HepG2 (cell line): ENCODE results near the gene NSMF. TPM values are rescaled to one million over a fixed set of nuclear protein-coding genes. Genes with fewer than 3 reads are reported as not detected.

Source experiments
- ATAC-seq: fragments of 200-7000 bp; cut with Tn5 transposase; 3 replicates; pipeline ENCODE4 v1.9.1; 2020; ENCODE audit warnings: mild to moderate bottlenecking, moderate library complexity
- BruUV-seq: library from RNA; stranded (reverse); fragments of 400-500 nt; replicated peaks from 2 replicates; lab custom pipeline; 2021; lab: Mats Ljungman, UMichigan
- CTCF ChIA-PET: fragments of 300-600 bp; formaldehyde crosslinking; extraction: SDS; loops from one replicate; lab custom pipeline; 2021; ENCODE audit warnings: low total read pairs, inconsistent platforms, low intra/inter-chr PET ratio; lab: Yijun Ruan, JAX
- POLR2A ChIA-PET: fragments of 350-600 bp; sonication (Branson Sonifier 250); formaldehyde crosslinking; loops from one replicate; lab custom pipeline; 2020; ENCODE audit warnings: antibody characterized with exemption, inconsistent platforms; lab: Yijun Ruan, JAX
- DNase-seq: peaks from one replicate; pipeline ENCODE4 v3.0.0-alpha.2; 2015; ENCODE audit warnings: low spot score
- FAIRE-seq: peaks from 3 replicates; lab custom pipeline; 2011; peaks lifted over from hg19 to GRCh38; lab: Jason Lieb, UNC
- H2AFZ ChIP-seq: one replicate; pipeline ENCODE4 v1.6.1; 2011; ENCODE audit warnings: low read length, inconsistent platforms
- H3K27ac ChIP-seq: fragments of 300-600 bp; 3 replicates; pipeline ENCODE4 v1.8.0; 2011; ENCODE audit warnings: mixed run types, mild to moderate bottlenecking, mixed read lengths, low read length, inconsistent platforms; ENCODE audit not compliant: insufficient read depth; ENCODE audit errors: extremely low read length
- H3K27me3 ChIP-seq, 2 experiments: fragments of 200-600 bp in 1 of 2; 2 replicates in 1 of 2; 3 replicates in 1 of 2; pipeline versions ENCODE4 v1.6.0 to v1.8.0; 2011; ENCODE audit warnings: low read length in 2 of 2, mild to moderate bottlenecking in 2 of 2, moderate library complexity in 2 of 2, inconsistent platforms in 1 of 2; ENCODE audit not compliant: insufficient read depth in 2 of 2, control insufficient read depth in 1 of 2
- H3K36me3 ChIP-seq, 2 experiments: fragments of 200-600 bp in 1 of 2; replicated peaks in 1 of 2; 2 replicates in 1 of 2; 3 replicates in 1 of 2; pipeline versions ENCODE4 v1.5.1 to v1.8.0; 2011; ENCODE audit warnings: low read length in 2 of 2, inconsistent platforms in 1 of 2; ENCODE audit not compliant: insufficient read depth in 2 of 2, control insufficient read depth in 1 of 2
- H3K4me1 ChIP-seq: 2 replicates; pipeline ENCODE4 v1.5.1; 2012; ENCODE audit warnings: low read length, inconsistent platforms; ENCODE audit not compliant: insufficient read depth
- H3K4me2 ChIP-seq: 2 replicates; pipeline ENCODE4 v1.6.0; 2011; ENCODE audit warnings: low read depth, low read length, inconsistent platforms
- H3K4me3 ChIP-seq, 3 experiments: fragments of 200-600 bp in 1 of 3; sonication (generic), shearing (Covaris generic) in 1 of 3; replicated peaks in 1 of 3; 2 replicates each; pipeline ENCODE4 v1.5.1; 2011 to 2016; ENCODE audit warnings: low read length in 3 of 3, inconsistent platforms in 2 of 3, low read depth in 2 of 3, mild to moderate bottlenecking in 2 of 3, control low read depth in 1 of 3, mixed read lengths in 1 of 3; ENCODE audit not compliant: insufficient read depth in 1 of 3
- H3K79me2 ChIP-seq: one replicate; pipeline ENCODE4 v1.6.1; 2011; ENCODE audit warnings: low read length, inconsistent platforms; ENCODE audit not compliant: insufficient read depth
- H3K9ac ChIP-seq: 2 replicates; pipeline ENCODE4 v1.6.0; 2011; ENCODE audit warnings: mild to moderate bottlenecking, low read depth, low read length, inconsistent platforms; ENCODE audit not compliant: insufficient read depth
- H3K9me3 ChIP-seq: 2 replicates; pipeline ENCODE4 v1.5.1; 2012; ENCODE audit warnings: mild to moderate bottlenecking, low read length
- H4K20me1 ChIP-seq: 2 replicates; pipeline ENCODE4 v1.6.0; 2011; ENCODE audit warnings: inconsistent platforms, mild to moderate bottlenecking, low read length, moderate library complexity; ENCODE audit not compliant: insufficient read depth
- ARNT2 ChIP-seq: sonication (generic); formaldehyde crosslinking; IDR thresholded peaks from 2 replicates; pipeline ENCODE4 v1.8.0; 2022; ENCODE audit warnings: mild to moderate bottlenecking, low read depth, missing genetic modification reagents, moderate library complexity
- ATAD3A ChIP-seq: sonication (generic); formaldehyde crosslinking; IDR thresholded peaks from 2 replicates; pipeline ENCODE4 v1.4.0; 2020; ENCODE audit warnings: missing genetic modification reagents
- CAMTA2 ChIP-seq: sonication (generic); formaldehyde crosslinking; IDR thresholded peaks from 2 replicates; pipeline ENCODE4 v1.4.0; 2020; ENCODE audit warnings: mild to moderate bottlenecking, missing genetic modification reagents, borderline replicate concordance
- CHCHD3 ChIP-seq: sonication (generic); formaldehyde crosslinking; IDR thresholded peaks from 2 replicates; pipeline ENCODE4 v1.8.0; 2022; ENCODE audit warnings: mild to moderate bottlenecking, missing genetic modification reagents, moderate library complexity
- FOXK1 ChIP-seq: sonication (generic); formaldehyde crosslinking; IDR thresholded peaks from 2 replicates; pipeline ENCODE4 v1.4.0; 2020; ENCODE audit warnings: low read depth, missing genetic modification reagents, borderline replicate concordance
- FOXP4 ChIP-seq: sonication (generic); formaldehyde crosslinking; IDR thresholded peaks from 2 replicates; pipeline ENCODE4 v1.4.0; 2020; ENCODE audit warnings: missing genetic modification reagents
- MXD3 ChIP-seq: IDR thresholded peaks from 2 replicates; pipeline ENCODE4 v1.6.1; 2016; ENCODE audit warnings: mild to moderate bottlenecking, missing biosample characterization, missing genetic modification reagents
- SETDB1 ChIP-seq: sonication (generic); formaldehyde crosslinking; IDR thresholded peaks from 2 replicates; pipeline ENCODE4 v1.5.1; 2020; ENCODE audit warnings: missing genetic modification reagents, mild to moderate bottlenecking, borderline replicate concordance
- TCF12 ChIP-seq, 2 experiments: fragments of 450-650 bp in 1 of 2; sonication (generic) in 1 of 2; formaldehyde crosslinking in 1 of 2; IDR thresholded peaks; 2 replicates each; pipeline versions ENCODE4 v1.6.1 to v1.8.0; 2017 to 2022; ENCODE audit warnings: antibody characterized with exemption in 1 of 2, mild to moderate bottlenecking in 1 of 2, missing genetic modification reagents in 1 of 2, moderate library complexity in 1 of 2
- ZBTB46 ChIP-seq: sonication (generic); formaldehyde crosslinking; IDR thresholded peaks from 2 replicates; pipeline ENCODE4 v1.4.0; 2020; ENCODE audit warnings: mild to moderate bottlenecking, missing genetic modification reagents, borderline replicate concordance
- ZBTB7A ChIP-seq: sonication (generic); formaldehyde crosslinking; IDR thresholded peaks from 2 replicates; pipeline ENCODE4 v1.8.0; 2022; ENCODE audit warnings: mild to moderate bottlenecking, missing genetic modification reagents
- ZNF263 ChIP-seq: sonication (generic); formaldehyde crosslinking; IDR thresholded peaks from 2 replicates; pipeline ENCODE4 v1.4.0; 2020; ENCODE audit warnings: missing genetic modification reagents
- ZNF329 ChIP-seq: sonication (generic); formaldehyde crosslinking; IDR thresholded peaks from 2 replicates; pipeline ENCODE4 v1.9.0; 2021; ENCODE audit warnings: low read depth, mild to moderate bottlenecking, missing genetic modification reagents
- ZNF607 ChIP-seq: sonication (generic); formaldehyde crosslinking; IDR thresholded peaks from 2 replicates; pipeline ENCODE4 v1.5.1; 2020; ENCODE audit warnings: missing genetic modification reagents, mild to moderate bottlenecking, borderline replicate concordance
- ZNF724P ChIP-seq: sonication (generic); formaldehyde crosslinking; IDR thresholded peaks from 2 replicates; pipeline ENCODE4 v1.8.0; 2022; ENCODE audit warnings: missing genetic modification reagents, borderline replicate concordance
- ZNF83 ChIP-seq: sonication (generic); formaldehyde crosslinking; IDR thresholded peaks from 2 replicates; pipeline ENCODE4 v1.4.0; 2020; ENCODE audit warnings: missing genetic modification reagents, mild to moderate bottlenecking, borderline replicate concordance
- WGBS: methylation state at CpG from one replicate; pipeline ENCODE4 v1.1.6; 2017; ENCODE audit warnings: low lambda C conversion rate; 5-methylcytosine and 5-hydroxymethylcytosine counted together
- in situ Hi-C: cut with HindIII; loops from 2 replicates; pipeline ENCODE4 v1.10.0; 2017; ENCODE audit warnings: low pct_unique_long_range_greater_than_20kb; ENCODE audit not compliant: extremely low pct_ligation_motif_present
- intact Hi-C: fragments of 100-400 bp; cut with micrococcal nuclease; formaldehyde crosslinking; loops from one replicate; pipeline ENCODE4 v1.10.0; 2022; ENCODE audit not compliant: unreplicated experiment
- polyA plus RNA-seq, 8 experiments: library from polyadenylated mRNA; depleted of rRNA in 3 of 8; stranded (reverse) in 7 of 8; unstranded in 1 of 8; fragments of >200 nt; fragmentation: Illumina TruSeq in 4 of 8; extraction: Trizol in 4 of 8; gene quantifications; 2 replicates each; pipeline versions ENCODE4 v1.2.1 to v1.2.3, GENCODE V29; 2011 to 2016; ENCODE audit warnings: low read depth in 4 of 8, missing spikeins in 1 of 8, mixed read lengths in 1 of 8; ENCODE audit not compliant: insufficient read depth in 1 of 8
- total RNA-seq, 5 experiments: library from RNA; depleted of rRNA; stranded (reverse); fragments of >200 nt; fragmentation: Illumina TruSeq; extraction: Trizol; gene quantifications; 2 replicates each; pipeline ENCODE4 v1.2.3, GENCODE V29; 2016; ENCODE audit warnings: low read depth in 1 of 5

Gene NSMF
- total and polyA plus RNA-seq, 2 of the 13 experiments (the other 11 are each of a cell fraction or from before 2014, with no cell fraction given), result 44.3 to 183 TPM

GRCh38 chr9:137463931-137464290 lies 4.8 kb upstream of the NSMF start (continued):
- no peak for TF ChIP-seq ZBTB46 (CRISPR knock-in tag)
- no peak for TF ChIP-seq ZNF263
- TF ChIP-seq, all 625 proteins: peak for 11

GRCh38 chr9:137462986-137463930 lies 4.1 kb upstream of the NSMF start:
- Histone ChIP-seq H3K27ac (peak overlapping the region; percentile 58), H3K36me3 (no peaks in the 10 kb centered on the region), H3K4me3 (peak overlapping the region in 2 of 3 experiments; percentile 23 to 51; a peak in 3 of 6 replicates), H3K4me2 (peak overlapping the region; percentile 66), H3K9me3 (no peaks in the 10 kb centered on the region), H3K79me2 (peaks cover 6% of the 10 kb centered on the region), H2AFZ (no peak overlapping the region), H3K4me1 (peaks cover 63% of the 10 kb centered on the region), H4K20me1 (peaks cover under 1% of the 10 kb centered on the region; the same call in 1 of the 2 replicates), H3K9ac (peak overlapping the region; percentile 42), H3K27me3 (no peaks in the 10 kb centered on the region; a peak in 1 of 5 replicates)
- in situ Hi-C loops, result no loop called here
- DNase-seq (peak; percentile 45), ATAC-seq (peak; percentile 53), FAIRE-seq (peak; percentile 66)
- WGBS, result 63% methylated on average over 8 of the region's 30 CpGs
- intact Hi-C loops, result no loop called here
- BruUV-seq, result no TSS peak
- ChIA-PET POLR2A (interaction anchor here (1.3 kb wide), 1 partner anchor 9 kb away, joined by 4 read pairs; no protein-coding TSS in a partner anchor), CTCF (no interaction called here)
- TF ChIP-seq FOXP4 (peak; percentile 57), TCF12 (IDR thresholded peaks at IDR 0.05) (no peak), TCF12 (CRISPR knock-in tag; IDR thresholded peaks at IDR 0.05) (peak; percentile 65; the same call in 1 of the 2 replicates), ATAD3A (CRISPR knock-in tag) (no peak), ZNF607 (CRISPR knock-in tag) (peak; percentile 73), MXD3 (CRISPR knock-in tag) (0 out of 2 replicates have a peak, but pooled peaks have one; percentile 28), ZNF724P (CRISPR knock-in tag) (0 out of 2 replicates have a peak, but pooled peaks have one; percentile 30), ZNF329 (CRISPR knock-in tag) (peak; percentile 42; the same call in 1 of the 2 replicates), SETDB1 (CRISPR knock-in tag) (no peak), ARNT2 (CRISPR knock-in tag) (peak; percentile 81; the same call in 1 of the 2 replicates), FOXK1 (CRISPR knock-in tag) (0 out of 2 replicates have a peak, but pooled peaks have one; percentile 9), ZNF83 (CRISPR knock-in tag) (no peak; the same call in 1 of the 2 replicates), CHCHD3 (CRISPR knock-in tag) (peak; percentile 41; the same call in 1 of the 2 replicates), CAMTA2 (peak; percentile 75; the same call in 1 of the 2 replicates), ZBTB7A (CRISPR knock-in tag) (peak; percentile 88; the same call in 1 of the 2 replicates)
